ENCODE data around the gene FOCAD. TPM values are rescaled to one million over a fixed set of nuclear protein-coding genes. Genes with fewer than 3 reads are reported as not detected.

The FOCAD gene
- total RNA-seq, 1 donor: 45.6 TPM

GRCh38 chr9:20740929-20741582, 57.0 kb downstream of the FOCAD start:
- H3K4me2 ChIP-seq (ENCODE audit: insufficient read depth, low read length): no peak overlapping the region
- H3K27me3 ChIP-seq (ENCODE audit: insufficient read depth, low read length): no peaks in the 10 kb centered on the region
- no peak overlapping the region for H3K27ac ChIP-seq (ENCODE audit: low read depth, low read length)
- peaks cover 18% of the 10 kb centered on the region for H3K36me3 ChIP-seq (ENCODE audit: insufficient read depth, low read length)
- no peak overlapping the region for H3K4me3 ChIP-seq (ENCODE audit: insufficient read depth, low read length)
- H3K4me1 ChIP-seq (ENCODE audit: insufficient read depth, low read length): no peaks in the 10 kb centered on the region
- H2AFZ ChIP-seq (ENCODE audit: low read length): no peak overlapping the region
- TF ChIP-seq CTCF (IDR thresholded peaks at IDR 0.05; ENCODE audit: extremely low read depth, low read depth, low read length): no peak
- H3K9me3 ChIP-seq (ENCODE audit: low read depth, low read length): no peaks in the 10 kb centered on the region
- no peaks in the 10 kb centered on the region for H3K79me2 ChIP-seq (ENCODE audit: insufficient read depth, low read length)
- DNase-seq (ENCODE audit: insufficient read length, low spot score, missing footprints): no peak
- H4K20me1 ChIP-seq (ENCODE audit: insufficient read depth, low read length): no peaks in the 10 kb centered on the region

DNA sequence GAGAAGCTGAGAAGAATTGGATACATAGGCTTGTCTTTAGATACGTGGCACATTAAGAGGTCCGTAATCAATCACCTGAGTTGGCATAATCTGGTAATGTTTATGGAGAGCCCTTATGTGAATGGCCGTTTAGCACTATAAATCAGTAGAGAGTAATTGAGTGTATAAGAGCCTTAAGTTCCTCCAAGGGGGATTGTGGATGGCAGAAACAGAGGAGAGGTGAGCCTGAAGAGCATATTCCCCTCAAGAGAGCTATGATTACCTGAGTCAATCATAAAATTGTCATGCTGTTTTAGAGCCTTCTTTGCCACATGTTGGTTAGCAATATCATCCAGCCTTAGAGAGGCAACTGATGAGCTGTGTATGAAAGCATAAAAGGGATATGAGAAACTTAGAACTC, 58.8 kb downstream of the FOCAD start:
- H2AFZ ChIP-seq (ENCODE audit: low read length): no peak overlapping the region
- no peaks in the 10 kb centered on the region for H3K27me3 ChIP-seq (ENCODE audit: insufficient read depth, low read length)
- TF ChIP-seq CTCF (IDR thresholded peaks at IDR 0.05; ENCODE audit: extremely low read depth, low read depth, low read length): no peak
- no peak overlapping the region for H3K4me2 ChIP-seq (ENCODE audit: insufficient read depth, low read length)
- no peaks in the 10 kb centered on the region for H3K4me1 ChIP-seq (ENCODE audit: insufficient read depth, low read length)
- H4K20me1 ChIP-seq (ENCODE audit: insufficient read depth, low read length): no peaks in the 10 kb centered on the region
- no peaks in the 10 kb centered on the region for H3K9me3 ChIP-seq (ENCODE audit: low read depth, low read length)
- H3K36me3 ChIP-seq (ENCODE audit: insufficient read depth, low read length): peaks cover 13% of the 10 kb centered on the region
- no peak overlapping the region for H3K4me3 ChIP-seq (ENCODE audit: insufficient read depth, low read length)
- no peak for DNase-seq (ENCODE audit: insufficient read length, low spot score, missing footprints)
- no peak overlapping the region for H3K27ac ChIP-seq (ENCODE audit: low read depth, low read length)
- no peaks in the 10 kb centered on the region for H3K79me2 ChIP-seq (ENCODE audit: insufficient read depth, low read length)

DNA sequence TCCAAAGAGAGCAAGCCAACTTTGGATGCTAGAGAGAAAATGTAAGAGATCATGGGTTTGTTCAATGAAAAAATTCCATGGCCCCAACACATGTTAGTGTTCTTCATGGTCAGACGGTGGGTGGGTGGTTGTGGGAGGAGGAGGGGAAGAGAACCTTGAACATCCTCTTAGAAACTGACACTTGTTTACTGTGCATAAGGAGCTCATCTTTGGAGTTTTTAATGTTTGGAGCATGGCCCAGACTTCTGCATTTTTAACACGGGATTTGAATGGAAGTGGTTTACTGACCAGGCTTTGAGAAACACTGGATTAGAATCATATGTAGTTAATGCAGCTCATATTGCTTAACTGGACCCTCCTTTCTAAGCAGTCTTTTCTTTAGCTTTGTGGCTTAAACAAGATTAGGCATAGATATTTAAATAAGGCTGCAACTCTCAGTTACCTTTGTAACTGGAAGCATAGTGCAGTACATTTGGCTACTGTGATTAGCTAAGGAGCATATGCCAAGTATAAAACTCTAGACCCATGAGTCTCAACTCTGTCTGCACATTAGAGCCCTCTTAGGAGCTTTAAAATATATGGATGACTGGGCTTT, 60.1 kb downstream of the FOCAD start:
- no peaks in the 10 kb centered on the region for H3K9me3 ChIP-seq (ENCODE audit: low read depth, low read length)

More for the DNA sequence above, 60.1 kb downstream of the FOCAD start:
- Histone ChIP-seq H3K4me2 (ENCODE audit: insufficient read depth, low read length) (no peak overlapping the region), H4K20me1 (ENCODE audit: insufficient read depth, low read length) (no peaks in the 10 kb centered on the region), H3K27me3 (ENCODE audit: insufficient read depth, low read length) (no peaks in the 10 kb centered on the region), H2AFZ (ENCODE audit: low read length) (no peak overlapping the region), H3K4me3 (ENCODE audit: insufficient read depth, low read length) (no peak overlapping the region), H3K27ac (ENCODE audit: low read depth, low read length) (no peak overlapping the region), H3K4me1 (ENCODE audit: insufficient read depth, low read length) (no peaks in the 10 kb centered on the region), H3K79me2 (ENCODE audit: insufficient read depth, low read length) (no peaks in the 10 kb centered on the region), H3K36me3 (ENCODE audit: insufficient read depth, low read length) (peaks cover 13% of the 10 kb centered on the region)
- DNase-seq (ENCODE audit: insufficient read length, low spot score, missing footprints): no peak
- no peak for TF ChIP-seq CTCF (IDR thresholded peaks at IDR 0.05; ENCODE audit: extremely low read depth, low read depth, low read length)
